Breast epithelium (tissue), 4 donors: ENCODE results near the gene LRRC37A. TPM values are rescaled to one million over a fixed set of nuclear protein-coding genes. Genes with fewer than 3 reads are reported as not detected.
"Not testable (repeated sequence)": the region's sequence is repeated elsewhere in the genome, so short reads cannot be mapped to it uniquely, and the experiment has no call there.

Experiments
- DNase-seq, 2 donors: peaks; one replicate each; pipeline ENCODE4 v3.0.0-alpha.2; 2019; ENCODE audit warnings: low spot score in 2 of 2
- H3K27ac ChIP-seq, 2 donors: fragments of 200-600 bp; sonication (generic) in 1 of 2; one replicate each; pipeline ENCODE4 v1.5.1; 2016 to 2019; ENCODE audit warnings: mild to moderate bottlenecking in 1 of 2
- H3K27me3 ChIP-seq, 2 donors: fragments of 200-600 bp; sonication (generic) in 1 of 2; one replicate each; pipeline versions ENCODE4 v1.5.1 to v1.6.0; 2017 to 2019; ENCODE audit warnings: control low read depth in 1 of 2, mild to moderate bottlenecking in 1 of 2
- H3K36me3 ChIP-seq: fragments of 200-600 bp; one replicate; pipeline ENCODE4 v1.5.1; 2019
- H3K4me1 ChIP-seq, 2 donors: fragments of 200-600 bp; sonication (generic); one replicate each; pipeline ENCODE4 v1.5.1; 2016 to 2019; ENCODE audit warnings: control low read depth in 1 of 2
- H3K4me3 ChIP-seq, 3 donors: fragments of 200-600 bp; sonication (generic); 1 replicate in 2 of 3; 2 replicates in 1 of 3; pipeline ENCODE4 v1.5.1; 2016 to 2019; ENCODE audit warnings: mild to moderate bottlenecking in 3 of 3, moderate library complexity in 2 of 3
- H3K9me3 ChIP-seq, 2 donors: fragments of 200-600 bp; sonication (generic) in 1 of 2; one replicate each; pipeline ENCODE4 v1.5.1; 2016 to 2019; ENCODE audit warnings: control low read depth in 1 of 2
- POLR2A ChIP-seq: fragments of 450-650 bp; IDR thresholded peaks from one replicate; pipeline ENCODE4 v1.6.1; 2016; ENCODE audit warnings: antibody characterized with exemption, mild to moderate bottlenecking, moderate library complexity
- POLR2AphosphoS5 ChIP-seq, 3 donors: sonication (generic); formaldehyde crosslinking; IDR thresholded peaks; one replicate each; pipeline ENCODE4 v1.6.1; 2017; ENCODE audit warnings: antibody characterized with exemption in 3 of 3
- intact Hi-C: fragments of 100-400 bp; cut with DNase I; formaldehyde crosslinking; loops from one replicate; pipeline ENCODE4 v1.15.1; 2023; ENCODE audit warnings: low total_unique reads
- total RNA-seq, 3 donors: library from RNA; depleted of rRNA; stranded (reverse); fragments of >200 nt; gene quantifications; one replicate each; pipeline ENCODE4 v1.1.0, GENCODE V29; 2016
- TF ChIP-seq, protein P1 (sequence below), 3 donors: fragments of 450-650 bp; IDR thresholded peaks; one replicate each; pipeline ENCODE4 v1.5.1; 2016 to 2017; ENCODE audit warnings: antibody characterized with exemption in 3 of 3, mild to moderate bottlenecking in 3 of 3, moderate library complexity in 3 of 3

LRRC37A gene
- 1 to 10 TPM; 1.4 to 7.8 (median 4.3) TPM for total RNA-seq

DNA sequence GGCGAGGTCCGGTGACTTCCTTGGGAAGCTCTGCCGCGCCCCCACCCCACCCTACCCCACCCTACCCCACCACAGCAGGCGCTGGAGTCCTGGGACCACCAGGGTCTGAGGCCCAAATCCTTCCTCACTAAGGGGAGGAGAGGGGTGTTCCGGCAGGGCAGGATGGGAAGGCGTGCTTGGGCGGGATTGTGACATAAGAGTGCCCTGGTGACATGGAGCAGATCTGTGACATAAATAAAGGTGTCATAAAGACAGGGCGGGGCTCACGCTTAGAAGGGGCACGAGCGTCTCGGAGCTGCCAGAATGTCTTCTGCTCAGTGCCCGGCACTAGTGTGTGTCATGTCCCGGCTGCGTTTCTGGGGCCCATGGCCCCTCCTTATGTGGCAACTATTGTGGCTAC, at the start of gene LRRC37A:
LRRC37A (plus strand) TSS at position 301 of the 400 bp plus-strand sequence; CDS start at position 304, 3 bp downstream.
- H3K27me3 ChIP-seq, H3K4me1 ChIP-seq, H3K4me3 ChIP-seq, H3K27ac ChIP-seq, DNase-seq, H3K9me3 ChIP-seq, intact Hi-C loops, H3K36me3 ChIP-seq: not testable (repeated sequence)

DNA sequence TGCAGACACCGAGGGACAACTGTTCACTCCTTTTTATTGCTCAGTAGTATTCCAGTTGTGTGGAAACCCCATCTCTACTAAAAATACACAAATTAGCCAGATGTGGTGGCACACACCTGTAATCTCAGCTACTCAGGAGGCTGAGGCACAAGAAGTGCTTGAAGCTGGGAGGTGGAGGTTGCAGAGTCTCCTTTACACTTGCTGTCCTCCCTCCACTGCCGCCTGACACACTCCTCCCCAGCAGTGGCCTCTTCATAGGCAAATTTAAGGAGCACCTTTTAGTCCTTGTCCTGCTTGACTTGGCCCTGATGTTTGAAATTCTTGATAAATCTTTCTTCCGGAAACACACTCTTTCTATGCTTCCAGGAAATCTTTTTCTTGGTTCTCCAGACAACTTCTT, 45.8 kb upstream of the LRRC37A start:
- H3K27me3 ChIP-seq, H3K9me3 ChIP-seq, intact Hi-C loops, H3K4me1 ChIP-seq, H3K4me3 ChIP-seq, H3K27ac ChIP-seq, H3K36me3 ChIP-seq, DNase-seq: not testable (repeated sequence)

DNA sequence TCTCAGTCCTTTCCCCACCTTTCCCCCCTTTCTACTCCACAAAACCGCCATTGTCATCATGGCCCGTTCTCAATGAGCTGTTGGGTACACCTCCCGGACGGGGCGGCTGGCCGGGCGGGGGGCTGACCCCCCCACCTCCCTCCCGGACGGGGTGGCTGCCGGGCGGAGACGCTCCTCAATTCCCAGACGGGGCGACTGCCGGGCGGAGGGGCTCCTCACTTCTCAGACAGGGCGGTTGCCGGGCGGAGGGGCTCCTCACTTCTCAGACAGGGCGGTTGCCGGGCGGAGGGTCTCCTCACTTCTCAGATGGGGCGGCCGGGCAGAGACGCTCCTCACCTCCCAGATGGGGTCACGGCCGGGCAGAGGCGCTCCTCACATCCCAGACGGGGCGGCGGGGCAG, 42.1 kb upstream of the LRRC37A start:
- H3K9me3 ChIP-seq, H3K36me3 ChIP-seq, intact Hi-C loops, H3K4me1 ChIP-seq, H3K27me3 ChIP-seq, H3K27ac ChIP-seq, DNase-seq, H3K4me3 ChIP-seq: not testable (repeated sequence)

DNA sequence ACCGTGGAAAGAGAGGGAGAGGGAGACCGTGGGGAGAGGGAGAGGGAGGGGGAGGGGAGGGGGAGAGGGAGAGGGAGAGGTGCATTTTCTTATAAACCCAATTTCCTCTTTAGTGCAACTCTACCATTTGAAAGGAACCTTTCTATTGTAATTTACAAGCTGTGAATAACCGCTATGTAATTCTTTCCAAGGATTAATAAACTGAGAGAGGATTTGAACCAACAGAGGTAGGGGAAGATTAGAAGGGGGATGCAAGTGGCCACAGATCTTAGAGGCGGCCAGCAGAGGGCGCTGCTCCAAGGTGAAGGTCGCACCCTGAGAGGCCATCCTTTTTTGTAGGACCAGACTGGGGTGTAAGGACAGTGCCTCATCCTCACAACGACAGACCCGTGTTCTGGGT, 41.2 kb upstream of the LRRC37A start:
- TF ChIP-seq, protein P1, sequence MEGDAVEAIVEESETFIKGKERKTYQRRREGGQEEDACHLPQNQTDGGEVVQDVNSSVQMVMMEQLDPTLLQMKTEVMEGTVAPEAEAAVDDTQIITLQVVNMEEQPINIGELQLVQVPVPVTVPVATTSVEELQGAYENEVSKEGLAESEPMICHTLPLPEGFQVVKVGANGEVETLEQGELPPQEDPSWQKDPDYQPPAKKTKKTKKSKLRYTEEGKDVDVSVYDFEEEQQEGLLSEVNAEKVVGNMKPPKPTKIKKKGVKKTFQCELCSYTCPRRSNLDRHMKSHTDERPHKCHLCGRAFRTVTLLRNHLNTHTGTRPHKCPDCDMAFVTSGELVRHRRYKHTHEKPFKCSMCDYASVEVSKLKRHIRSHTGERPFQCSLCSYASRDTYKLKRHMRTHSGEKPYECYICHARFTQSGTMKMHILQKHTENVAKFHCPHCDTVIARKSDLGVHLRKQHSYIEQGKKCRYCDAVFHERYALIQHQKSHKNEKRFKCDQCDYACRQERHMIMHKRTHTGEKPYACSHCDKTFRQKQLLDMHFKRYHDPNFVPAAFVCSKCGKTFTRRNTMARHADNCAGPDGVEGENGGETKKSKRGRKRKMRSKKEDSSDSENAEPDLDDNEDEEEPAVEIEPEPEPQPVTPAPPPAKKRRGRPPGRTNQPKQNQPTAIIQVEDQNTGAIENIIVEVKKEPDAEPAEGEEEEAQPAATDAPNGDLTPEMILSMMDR (IDR thresholded peaks at IDR 0.05), result peak in 1 of 3 donors; percentile 43
- intact Hi-C loops, H3K9me3 ChIP-seq, H3K27ac ChIP-seq, H3K4me1 ChIP-seq, DNase-seq, H3K4me3 ChIP-seq, H3K27me3 ChIP-seq, H3K36me3 ChIP-seq: not testable (repeated sequence)

GRCh38 chr17:46254215-46254614, 40.7 kb upstream of the LRRC37A start:
- H3K4me1 ChIP-seq, H3K9me3 ChIP-seq, H3K4me3 ChIP-seq, DNase-seq, intact Hi-C loops, H3K36me3 ChIP-seq, H3K27ac ChIP-seq, H3K27me3 ChIP-seq: not testable (repeated sequence)

DNA sequence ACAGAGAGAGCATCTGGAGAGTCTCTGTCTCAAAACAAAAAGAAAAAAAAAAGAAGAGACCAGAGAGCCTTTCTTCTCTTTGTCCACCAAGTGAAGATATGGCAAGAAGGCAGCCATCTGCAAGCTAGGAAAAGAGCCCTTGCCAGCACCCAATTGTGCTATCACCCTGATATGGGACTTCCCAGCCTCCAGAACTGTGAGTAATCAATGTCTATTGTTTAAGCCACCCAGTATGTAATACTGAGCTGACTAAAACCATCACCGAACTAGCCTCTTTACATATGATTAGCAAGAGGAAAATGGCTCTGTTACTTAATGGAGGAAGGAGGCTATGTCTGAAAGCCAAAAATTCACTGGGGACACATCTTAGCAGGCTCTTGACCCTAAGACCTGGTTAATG, 38.6 kb upstream of the LRRC37A start:
- DNase-seq, H3K36me3 ChIP-seq, H3K27me3 ChIP-seq, intact Hi-C loops, H3K27ac ChIP-seq, H3K4me3 ChIP-seq, H3K4me1 ChIP-seq, H3K9me3 ChIP-seq: not testable (repeated sequence)

- H3K27me3 ChIP-seq, H3K9me3 ChIP-seq, H3K4me1 ChIP-seq, intact Hi-C loops, H3K36me3 ChIP-seq, DNase-seq: not testable (repeated sequence)
- H3K4me3 ChIP-seq, result peak overlapping the region; percentile 26 to 61 (median 44)
- H3K27ac ChIP-seq, result peak overlapping the region in 1 of 2 donors; percentile 25
These were observed 34.9 kb upstream of the LRRC37A start for GRCh38 chr17:46259845-46260661.

- no peak overlapping the region for H3K4me3 ChIP-seq
- no peaks in the 10 kb centered on the region for H3K36me3 ChIP-seq
- no peaks in the 10 kb centered on the region for H3K27me3 ChIP-seq
- TF ChIP-seq POLR2A, result no peak
- TF ChIP-seq, protein P1 (IDR thresholded peaks at IDR 0.05), result no peak
- no peak for TF ChIP-seq POLR2AphosphoS5 (IDR thresholded peaks at IDR 0.05)
- intact Hi-C loops, result no loop called here
- no peaks in the 10 kb centered on the region for H3K9me3 ChIP-seq
- no peak overlapping the region for H3K27ac ChIP-seq
- H3K4me1 ChIP-seq, result no peaks in the 10 kb centered on the region
- no peak for DNase-seq
These were observed 32.7 kb upstream of the LRRC37A start for GRCh38 chr17:46262271-46262670.
